ENCODE results near the gene PAGR1.
"Not testable (repeated sequence)": the region's sequence is repeated elsewhere in the genome, so short reads cannot be mapped to it uniquely, and the experiment has no call there.

The PAGR1 gene

DNA sequence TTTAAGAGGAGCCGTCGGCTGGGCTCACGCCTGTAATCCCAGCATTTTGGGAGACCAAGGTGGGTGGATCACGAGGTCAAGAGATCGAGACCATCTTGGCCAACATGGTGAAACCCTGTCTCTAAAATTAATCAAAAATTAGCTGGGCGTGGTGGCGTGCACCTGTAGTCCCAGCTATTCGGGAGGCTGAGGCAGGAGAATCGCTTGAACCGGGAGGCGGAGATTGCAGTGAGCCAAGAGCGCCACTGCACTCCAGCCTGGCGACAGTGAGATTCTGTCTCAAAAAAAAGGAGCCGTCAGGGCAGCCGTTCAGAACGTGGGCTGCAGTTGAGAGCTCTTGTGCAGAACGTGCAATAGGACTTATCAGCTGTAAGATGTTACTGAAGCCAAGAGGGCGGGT lies 22.8 kb upstream of the PAGR1 start:
- not testable (repeated sequence) for DNase-seq

GRCh38 chr16:29794231-29794710 lies 21.7 kb upstream of the PAGR1 start:
- no peak for DNase-seq

DNA sequence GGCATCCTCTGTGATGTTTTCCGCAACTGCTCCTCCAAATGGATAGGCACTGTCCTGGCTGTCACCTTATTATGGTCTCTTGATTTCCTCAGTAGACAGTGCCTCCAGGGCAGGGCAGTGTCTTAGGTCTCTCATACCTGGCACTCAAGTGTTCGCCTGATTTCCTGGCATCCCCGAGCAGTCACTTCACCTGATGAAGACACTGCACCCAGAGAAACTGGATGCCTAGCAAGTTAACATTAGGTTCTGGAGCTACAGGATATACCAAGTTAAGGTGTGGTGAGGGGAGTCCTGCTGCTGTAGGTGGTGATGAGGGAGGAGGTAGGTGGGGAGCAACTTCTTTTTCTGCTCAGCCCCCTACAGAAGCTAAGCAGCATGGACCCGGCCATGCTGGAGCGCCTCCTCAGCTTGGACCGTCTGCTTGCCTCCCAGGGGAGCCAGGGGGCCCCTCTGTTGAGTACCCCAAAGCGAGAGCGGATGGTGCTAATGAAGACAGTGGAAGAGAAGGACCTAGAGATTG lies 13.5 kb upstream of the PAGR1 start:
- DNase-seq: no peak

DNA sequence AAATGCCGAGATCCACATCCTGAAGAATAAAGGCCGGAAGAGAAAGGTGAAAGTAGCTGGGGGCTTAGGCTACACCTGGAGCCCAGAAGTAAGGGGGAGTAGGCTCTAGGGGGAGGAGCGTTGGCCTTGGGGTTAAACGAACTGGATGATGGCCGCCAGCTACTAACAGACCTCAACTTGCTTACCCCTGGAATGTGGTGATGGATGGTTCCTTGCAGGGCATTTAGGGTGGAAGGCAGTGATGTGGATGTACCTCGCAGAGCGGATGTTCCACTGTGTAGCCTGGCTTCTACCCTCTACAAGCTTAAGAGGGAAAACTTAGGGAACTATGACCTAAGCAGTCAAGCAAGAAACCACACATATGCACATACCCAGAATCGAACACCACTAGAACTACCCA lies 11.9 kb upstream of the PAGR1 start:
- no peak for DNase-seq

DNA sequence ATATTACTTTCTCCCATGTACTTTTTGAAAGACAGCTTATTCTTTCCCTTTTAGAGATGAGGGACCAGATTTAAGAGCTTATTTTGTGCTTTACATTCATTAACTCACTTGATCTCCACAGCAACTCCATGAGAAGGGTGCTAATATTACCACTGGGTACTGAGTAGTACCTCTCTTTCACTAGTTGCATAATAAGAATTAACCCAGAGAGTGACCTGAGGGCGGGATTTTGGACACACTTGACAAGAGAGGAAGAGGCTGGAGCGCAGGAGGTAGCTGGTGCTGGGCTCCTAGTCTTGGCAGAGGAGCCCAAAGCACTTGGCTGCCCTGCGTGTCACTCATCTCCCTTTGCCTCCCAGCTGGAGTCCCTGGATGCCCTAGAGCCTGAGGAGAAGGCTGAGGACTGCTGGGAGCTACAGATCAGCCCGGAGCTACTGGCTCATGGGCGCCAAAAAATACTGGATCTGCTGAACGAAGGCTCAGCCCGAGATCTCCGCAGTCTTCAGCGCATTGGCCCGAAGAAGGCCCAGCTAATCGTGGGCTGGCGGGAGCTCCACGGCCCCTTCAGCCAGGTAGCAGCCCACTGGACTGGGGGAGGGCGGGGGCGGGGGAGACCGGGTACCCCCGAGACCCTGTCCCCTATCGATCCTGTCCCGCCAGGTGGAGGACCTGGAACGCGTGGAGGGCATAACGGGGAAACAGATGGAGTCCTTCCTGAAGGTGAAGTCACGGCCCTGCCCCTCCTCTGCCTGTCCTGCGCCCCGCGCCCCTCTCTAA lies 11.3 kb upstream of the PAGR1 start:
- peak in 1 of 2 experiments; percentile 59 for DNase-seq

DNA sequence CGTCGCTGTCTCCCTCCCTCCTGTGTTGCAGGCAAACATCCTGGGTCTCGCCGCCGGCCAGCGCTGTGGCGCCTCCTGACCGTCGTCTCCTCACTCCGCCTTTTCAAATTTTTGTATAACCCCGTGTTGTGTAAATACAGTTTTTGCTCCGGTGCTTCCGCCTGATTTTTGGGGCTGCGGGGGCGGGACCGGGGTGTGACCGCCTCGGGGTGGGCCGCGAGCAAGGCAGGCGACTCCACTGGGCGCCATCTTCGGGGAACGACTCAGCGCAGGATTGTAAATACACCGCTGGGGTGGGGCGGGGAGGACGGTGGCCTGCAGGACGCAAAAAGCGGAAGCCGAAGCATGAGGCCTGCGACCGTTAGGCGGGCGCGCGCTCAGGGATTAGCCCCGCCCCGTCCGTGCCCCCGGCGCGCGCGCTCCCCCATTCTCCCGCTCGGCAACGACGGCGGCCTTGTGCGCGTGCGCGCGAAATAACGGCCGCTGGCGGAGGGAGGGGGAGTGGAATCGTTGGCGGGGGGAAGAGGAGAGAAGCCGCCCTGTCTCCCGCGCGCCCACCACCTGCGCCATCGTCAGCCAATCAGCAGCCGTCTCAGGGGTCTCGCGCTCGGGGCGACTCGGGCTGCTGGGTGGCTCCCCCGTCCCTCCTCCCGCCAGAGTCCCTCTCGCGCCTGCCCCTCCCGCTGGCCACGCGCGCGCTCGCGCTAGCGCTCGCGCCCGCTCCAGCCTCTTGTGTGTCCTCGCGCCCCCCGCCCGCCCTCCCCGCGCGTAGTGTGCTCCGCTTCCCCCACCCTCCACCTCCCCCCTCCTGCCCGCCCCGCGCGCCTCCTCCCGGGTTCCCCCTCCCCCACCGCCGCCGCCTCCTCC lies 10.5 kb upstream of the PAGR1 start:
- peak; percentile 97 to 98 for DNase-seq

DNA sequence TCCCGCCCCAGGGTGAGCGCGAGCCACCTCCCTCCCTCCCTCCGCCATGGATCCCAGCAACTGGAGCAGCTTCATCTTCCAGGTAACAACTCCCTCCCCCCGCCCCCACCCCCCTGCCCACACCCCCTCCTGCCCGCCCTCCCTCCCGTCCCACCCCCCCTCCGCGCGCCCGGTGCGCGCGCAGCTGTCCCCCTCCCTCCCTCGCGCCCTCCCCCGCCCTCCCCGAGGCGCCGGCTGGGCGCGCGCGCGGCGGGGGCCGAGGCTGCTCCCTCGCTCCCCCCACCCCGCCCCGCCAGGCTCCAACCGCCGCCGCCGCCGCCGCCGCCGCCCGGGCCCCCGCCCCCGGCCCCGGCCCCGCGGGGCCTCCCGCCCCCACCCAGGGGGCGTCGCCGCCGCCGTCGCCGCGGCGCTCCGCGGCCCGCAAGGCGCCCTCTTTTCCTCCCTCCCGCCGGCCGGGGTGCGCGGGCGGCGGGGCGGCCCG lies 9.8 kb upstream of the PAGR1 start, which contains the start of gene MAZ:
MAZ (plus strand) TSS at position 431 of the 481 bp plus-strand sequence. CDS start 173 bp downstream, outside the sequence.
- DNase-seq: peak in 1 of 2 experiments; percentile 78

- peak in 1 of 2 experiments; percentile 77 for DNase-seq
Measured at GRCh38 chr16:29806641-29807425, 9.1 kb upstream of the PAGR1 start.

DNA sequence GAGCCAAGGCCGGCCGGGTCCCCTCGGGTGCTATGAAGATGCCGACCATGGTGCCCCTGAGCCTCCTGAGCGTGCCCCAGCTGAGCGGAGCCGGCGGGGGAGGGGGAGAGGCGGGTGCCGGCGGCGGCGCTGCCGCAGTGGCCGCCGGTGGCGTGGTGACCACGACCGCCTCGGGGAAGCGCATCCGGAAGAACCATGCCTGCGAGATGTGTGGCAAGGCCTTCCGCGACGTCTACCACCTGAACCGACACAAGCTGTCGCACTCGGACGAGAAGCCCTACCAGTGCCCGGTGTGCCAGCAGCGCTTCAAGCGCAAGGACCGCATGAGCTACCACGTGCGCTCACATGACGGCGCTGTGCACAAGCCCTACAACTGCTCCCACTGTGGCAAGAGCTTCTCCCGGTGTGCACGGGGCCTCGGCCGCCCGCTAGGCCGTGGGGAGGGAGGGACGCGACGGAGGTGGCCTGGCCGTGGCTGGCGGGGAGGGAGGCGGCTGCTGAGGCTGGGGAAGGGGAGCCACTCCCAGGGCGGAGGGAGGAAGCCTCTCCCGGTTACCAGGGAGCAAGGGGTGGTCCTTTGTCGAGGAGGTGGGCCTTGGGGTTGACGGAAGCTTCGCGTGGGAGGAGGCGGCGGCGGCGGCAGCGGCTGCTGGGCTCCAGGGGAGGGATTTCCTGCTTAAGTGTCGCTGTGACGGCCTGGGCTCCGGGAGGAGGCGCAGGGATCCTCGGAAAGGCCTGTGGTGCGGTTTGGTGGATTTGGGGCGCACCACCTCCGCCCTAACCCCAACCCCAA lies 8.3 kb upstream of the PAGR1 start:
- peak; percentile 84 to 86 for DNase-seq

GRCh38 chr16:29808219-29808900 lies 7.6 kb upstream of the PAGR1 start:
- DNase-seq: no peak

DNA sequence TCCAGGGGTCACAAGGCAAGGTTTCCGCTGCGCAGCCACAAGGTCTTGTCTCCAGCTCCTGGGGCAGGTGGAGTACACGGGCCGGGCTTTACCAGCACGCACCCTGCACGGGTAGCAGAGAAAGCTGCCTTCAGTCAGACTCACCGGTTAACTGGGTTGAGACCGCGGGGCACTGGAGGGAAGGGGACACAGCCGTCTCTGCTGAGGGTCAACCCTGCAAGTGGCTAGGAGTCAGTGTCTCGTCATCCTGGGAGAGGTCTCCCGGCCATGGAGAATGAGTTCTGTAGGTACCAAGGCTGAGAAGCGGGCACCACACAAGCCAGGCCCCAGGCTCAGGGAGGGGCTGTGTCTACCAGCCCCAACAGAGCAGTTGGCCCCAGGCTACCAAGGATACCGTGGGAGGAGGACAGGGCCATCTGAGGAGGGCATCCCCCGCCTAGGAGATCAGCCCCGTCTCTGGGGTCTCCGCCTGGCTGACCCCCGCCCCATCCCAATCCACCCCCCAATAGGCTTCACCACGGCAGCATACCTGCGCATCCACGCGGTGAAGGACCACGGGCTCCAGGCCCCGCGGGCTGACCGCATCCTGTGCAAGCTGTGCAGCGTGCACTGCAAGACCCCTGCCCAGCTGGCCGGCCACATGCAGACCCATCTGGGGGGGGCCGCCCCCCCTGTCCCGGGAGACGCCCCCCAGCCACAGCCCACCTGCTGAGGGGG lies 6.8 kb upstream of the PAGR1 start:
- no peak for DNase-seq

DNA sequence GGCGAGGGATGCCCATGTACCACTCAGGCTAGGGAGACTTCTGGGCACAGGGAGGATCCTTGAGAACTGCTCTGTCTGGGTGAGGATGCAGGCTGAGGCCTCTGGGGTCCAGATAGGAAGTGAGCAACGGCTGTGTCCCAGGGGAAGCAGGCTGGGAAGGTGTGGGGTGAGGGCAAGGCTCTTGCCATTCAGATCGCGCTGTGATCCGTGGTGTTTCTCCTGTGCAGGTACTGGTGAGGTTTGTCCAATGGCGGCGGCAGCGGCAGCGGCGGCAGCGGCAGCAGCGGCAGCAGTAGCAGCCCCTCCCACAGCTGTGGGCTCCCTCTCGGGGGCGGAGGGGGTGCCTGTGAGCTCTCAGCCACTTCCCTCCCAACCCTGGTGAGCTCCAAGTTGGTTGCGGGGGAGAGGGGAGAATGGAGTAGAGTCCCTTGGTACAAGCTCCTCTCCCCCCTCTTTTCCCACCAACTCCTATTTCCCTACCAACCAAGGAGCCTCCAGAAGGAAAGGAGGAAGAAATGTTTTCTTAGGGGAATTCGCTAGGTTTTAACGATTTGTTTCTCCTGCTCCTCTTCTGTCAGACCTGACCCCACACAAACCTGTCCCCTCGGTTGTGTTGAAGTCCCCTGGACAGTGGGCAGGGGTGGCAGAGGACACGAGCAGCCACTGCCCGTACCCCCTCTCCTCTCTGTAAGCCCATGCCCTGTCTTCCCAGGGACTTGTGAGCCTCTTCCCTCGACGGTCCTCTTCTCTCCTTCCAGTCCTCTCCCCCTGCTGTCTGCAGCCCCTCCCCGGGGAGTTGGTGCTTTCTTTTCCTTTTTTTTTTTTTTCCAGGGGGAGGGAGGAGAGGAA lies 5.9 kb upstream of the PAGR1 start:
- DNase-seq: no peak

DNA sequence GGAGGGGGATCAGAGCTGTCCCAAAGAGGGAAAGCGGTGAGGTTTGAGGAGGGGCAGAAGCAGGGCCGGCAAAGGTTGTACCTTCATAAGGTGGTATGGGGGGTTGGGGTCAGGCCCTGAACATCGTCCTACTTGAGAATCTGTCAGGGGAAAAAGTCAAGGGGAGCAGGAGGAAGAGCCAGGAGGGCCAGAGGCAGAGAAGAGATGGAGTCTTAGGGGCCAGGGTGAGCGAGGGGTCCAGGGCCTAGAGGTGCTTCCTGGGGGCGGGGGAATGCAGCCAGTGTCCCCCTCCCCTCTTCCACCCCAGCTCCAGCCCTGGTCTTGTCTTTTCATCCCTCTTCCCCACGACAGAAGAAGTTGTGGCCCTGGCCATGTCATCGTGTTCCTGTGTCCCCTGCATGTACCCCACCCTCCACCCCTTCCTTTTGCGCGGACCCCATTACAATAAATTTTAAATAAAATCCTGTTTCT lies 5.2 kb upstream of the PAGR1 start:
- no peak for DNase-seq

- peak; percentile 74 to 92 for DNase-seq
Measured at GRCh38 chr16:29811170-29811895, 4.6 kb upstream of the PAGR1 start.

GRCh38 chr16:29811896-29812665 lies 3.9 kb upstream of the PAGR1 start, which contains the start of gene PRRT2:
Gene PRRT2, plus strand, starts transcription at chr16:29812193. Its CDS starts 862 bp downstream, at chr16:29813055.
- DNase-seq: peak; percentile 38 to 66

DNA sequence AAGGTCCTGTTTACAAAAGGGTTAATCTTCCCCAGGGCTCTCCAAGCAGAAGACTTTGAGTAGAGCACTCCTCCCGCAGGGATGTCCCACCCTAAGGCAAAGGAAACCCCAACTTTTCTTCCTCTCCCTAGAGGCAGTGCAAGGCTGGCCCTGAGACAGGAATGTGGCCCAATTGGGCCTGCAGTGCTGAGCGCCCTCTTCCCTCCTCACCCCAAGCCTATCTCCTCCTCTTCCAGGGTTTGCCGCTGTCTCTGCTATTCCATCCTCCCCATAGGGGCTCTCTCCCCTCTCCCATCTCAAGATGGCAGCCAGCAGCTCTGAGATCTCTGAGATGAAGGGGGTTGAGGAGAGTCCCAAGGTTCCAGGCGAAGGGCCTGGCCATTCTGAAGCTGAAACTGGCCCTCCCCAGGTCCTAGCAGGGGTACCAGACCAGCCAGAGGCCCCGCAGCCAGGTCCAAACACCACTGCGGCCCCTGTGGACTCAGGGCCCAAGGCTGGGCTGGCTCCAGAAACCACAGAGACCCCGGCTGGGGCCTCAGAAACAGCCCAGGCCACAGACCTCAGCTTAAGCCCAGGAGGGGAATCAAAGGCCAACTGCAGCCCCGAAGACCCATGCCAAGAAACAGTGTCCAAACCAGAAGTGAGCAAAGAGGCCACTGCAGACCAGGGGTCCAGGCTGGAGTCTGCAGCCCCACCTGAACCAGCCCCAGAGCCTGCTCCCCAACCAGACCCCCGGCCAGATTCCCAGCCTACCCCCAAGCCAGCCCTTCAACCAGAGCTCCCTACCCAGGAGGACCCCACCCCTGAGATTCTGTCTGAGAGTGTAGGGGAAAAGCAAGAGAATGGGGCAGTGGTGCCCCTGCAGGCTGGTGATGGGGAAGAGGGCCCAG lies 3.0 kb upstream of the PAGR1 start:
- DNase-seq: no peak
